ENCODE measurements around the gene MED26. TPM values are rescaled to one million over a fixed set of nuclear protein-coding genes. Genes with fewer than 3 reads are reported as not detected.

Gene MED26
- total and polyA plus RNA-seq, 2 of the 8 experiments (the other 6 are each of a cell fraction or from before 2014, with no cell fraction given), result 5.3 to 10.7 TPM

DNA sequence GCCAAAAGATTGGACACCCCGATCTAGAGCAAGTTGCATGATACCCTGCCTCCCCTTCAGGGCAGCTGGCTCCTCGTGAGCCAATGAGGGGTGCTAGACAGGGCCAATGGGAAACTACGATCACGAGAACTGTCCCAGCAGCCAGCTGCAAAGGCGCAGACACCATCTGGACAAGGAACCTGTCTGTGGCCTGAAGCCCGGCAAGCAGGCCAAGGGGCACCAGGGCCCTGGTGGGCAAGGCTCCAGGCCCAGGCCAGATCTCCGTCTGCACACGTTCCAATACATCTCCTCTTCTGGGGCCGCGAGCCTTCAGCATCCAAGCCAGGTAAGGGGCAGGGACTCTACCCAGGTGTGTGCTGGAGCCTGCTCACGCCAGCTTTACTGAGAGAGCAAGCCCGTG is 20.2 kb downstream of the MED26 start (continued):
- TF ChIP-seq, protein P1, sequence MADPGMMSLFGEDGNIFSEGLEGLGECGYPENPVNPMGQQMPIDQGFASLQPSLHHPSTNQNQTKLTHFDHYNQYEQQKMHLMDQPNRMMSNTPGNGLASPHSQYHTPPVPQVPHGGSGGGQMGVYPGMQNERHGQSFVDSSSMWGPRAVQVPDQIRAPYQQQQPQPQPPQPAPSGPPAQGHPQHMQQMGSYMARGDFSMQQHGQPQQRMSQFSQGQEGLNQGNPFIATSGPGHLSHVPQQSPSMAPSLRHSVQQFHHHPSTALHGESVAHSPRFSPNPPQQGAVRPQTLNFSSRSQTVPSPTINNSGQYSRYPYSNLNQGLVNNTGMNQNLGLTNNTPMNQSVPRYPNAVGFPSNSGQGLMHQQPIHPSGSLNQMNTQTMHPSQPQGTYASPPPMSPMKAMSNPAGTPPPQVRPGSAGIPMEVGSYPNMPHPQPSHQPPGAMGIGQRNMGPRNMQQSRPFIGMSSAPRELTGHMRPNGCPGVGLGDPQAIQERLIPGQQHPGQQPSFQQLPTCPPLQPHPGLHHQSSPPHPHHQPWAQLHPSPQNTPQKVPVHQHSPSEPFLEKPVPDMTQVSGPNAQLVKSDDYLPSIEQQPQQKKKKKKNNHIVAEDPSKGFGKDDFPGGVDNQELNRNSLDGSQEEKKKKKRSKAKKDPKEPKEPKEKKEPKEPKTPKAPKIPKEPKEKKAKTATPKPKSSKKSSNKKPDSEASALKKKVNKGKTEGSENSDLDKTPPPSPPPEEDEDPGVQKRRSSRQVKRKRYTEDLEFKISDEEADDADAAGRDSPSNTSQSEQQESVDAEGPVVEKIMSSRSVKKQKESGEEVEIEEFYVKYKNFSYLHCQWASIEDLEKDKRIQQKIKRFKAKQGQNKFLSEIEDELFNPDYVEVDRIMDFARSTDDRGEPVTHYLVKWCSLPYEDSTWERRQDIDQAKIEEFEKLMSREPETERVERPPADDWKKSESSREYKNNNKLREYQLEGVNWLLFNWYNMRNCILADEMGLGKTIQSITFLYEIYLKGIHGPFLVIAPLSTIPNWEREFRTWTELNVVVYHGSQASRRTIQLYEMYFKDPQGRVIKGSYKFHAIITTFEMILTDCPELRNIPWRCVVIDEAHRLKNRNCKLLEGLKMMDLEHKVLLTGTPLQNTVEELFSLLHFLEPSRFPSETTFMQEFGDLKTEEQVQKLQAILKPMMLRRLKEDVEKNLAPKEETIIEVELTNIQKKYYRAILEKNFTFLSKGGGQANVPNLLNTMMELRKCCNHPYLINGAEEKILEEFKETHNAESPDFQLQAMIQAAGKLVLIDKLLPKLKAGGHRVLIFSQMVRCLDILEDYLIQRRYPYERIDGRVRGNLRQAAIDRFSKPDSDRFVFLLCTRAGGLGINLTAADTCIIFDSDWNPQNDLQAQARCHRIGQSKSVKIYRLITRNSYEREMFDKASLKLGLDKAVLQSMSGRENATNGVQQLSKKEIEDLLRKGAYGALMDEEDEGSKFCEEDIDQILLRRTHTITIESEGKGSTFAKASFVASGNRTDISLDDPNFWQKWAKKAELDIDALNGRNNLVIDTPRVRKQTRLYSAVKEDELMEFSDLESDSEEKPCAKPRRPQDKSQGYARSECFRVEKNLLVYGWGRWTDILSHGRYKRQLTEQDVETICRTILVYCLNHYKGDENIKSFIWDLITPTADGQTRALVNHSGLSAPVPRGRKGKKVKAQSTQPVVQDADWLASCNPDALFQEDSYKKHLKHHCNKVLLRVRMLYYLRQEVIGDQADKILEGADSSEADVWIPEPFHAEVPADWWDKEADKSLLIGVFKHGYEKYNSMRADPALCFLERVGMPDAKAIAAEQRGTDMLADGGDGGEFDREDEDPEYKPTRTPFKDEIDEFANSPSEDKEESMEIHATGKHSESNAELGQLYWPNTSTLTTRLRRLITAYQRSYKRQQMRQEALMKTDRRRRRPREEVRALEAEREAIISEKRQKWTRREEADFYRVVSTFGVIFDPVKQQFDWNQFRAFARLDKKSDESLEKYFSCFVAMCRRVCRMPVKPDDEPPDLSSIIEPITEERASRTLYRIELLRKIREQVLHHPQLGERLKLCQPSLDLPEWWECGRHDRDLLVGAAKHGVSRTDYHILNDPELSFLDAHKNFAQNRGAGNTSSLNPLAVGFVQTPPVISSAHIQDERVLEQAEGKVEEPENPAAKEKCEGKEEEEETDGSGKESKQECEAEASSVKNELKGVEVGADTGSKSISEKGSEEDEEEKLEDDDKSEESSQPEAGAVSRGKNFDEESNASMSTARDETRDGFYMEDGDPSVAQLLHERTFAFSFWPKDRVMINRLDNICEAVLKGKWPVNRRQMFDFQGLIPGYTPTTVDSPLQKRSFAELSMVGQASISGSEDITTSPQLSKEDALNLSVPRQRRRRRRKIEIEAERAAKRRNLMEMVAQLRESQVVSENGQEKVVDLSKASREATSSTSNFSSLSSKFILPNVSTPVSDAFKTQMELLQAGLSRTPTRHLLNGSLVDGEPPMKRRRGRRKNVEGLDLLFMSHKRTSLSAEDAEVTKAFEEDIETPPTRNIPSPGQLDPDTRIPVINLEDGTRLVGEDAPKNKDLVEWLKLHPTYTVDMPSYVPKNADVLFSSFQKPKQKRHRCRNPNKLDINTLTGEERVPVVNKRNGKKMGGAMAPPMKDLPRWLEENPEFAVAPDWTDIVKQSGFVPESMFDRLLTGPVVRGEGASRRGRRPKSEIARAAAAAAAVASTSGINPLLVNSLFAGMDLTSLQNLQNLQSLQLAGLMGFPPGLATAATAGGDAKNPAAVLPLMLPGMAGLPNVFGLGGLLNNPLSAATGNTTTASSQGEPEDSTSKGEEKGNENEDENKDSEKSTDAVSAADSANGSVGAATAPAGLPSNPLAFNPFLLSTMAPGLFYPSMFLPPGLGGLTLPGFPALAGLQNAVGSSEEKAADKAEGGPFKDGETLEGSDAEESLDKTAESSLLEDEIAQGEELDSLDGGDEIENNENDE (IDR thresholded peaks at IDR 0.05; ENCODE audit: insufficient replicate concordance, low read length), result no peak
- TF ChIP-seq RBBP5 (IDR thresholded peaks at IDR 0.05; ENCODE audit: borderline replicate concordance, low read depth, low read length) (no peak), CBX8 (IDR thresholded peaks at IDR 0.05; ENCODE audit: borderline replicate concordance, low read depth, low read length) (no peak), SRF (IDR thresholded peaks at IDR 0.05; ENCODE audit: low read depth, low read length) (no peak), SAP30 (IDR thresholded peaks at IDR 0.05; ENCODE audit: insufficient read depth, insufficient replicate concordance, low read length) (no peak), HDAC6 (IDR thresholded peaks at IDR 0.05; ENCODE audit: low read depth, low read length) (no peak), BCL11A (IDR thresholded peaks at IDR 0.05; ENCODE audit: low read depth in 2 of 2, low read length in 2 of 2) (no peak), CHD2 (IDR thresholded peaks at IDR 0.05; ENCODE audit: low read length) (no peak), TEAD4 (IDR thresholded peaks at IDR 0.05; ENCODE audit: low read depth, low read length) (no peak)
- TF ChIP-seq, protein P2, sequence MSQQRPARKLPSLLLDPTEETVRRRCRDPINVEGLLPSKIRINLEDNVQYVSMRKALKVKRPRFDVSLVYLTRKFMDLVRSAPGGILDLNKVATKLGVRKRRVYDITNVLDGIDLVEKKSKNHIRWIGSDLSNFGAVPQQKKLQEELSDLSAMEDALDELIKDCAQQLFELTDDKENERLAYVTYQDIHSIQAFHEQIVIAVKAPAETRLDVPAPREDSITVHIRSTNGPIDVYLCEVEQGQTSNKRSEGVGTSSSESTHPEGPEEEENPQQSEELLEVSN (IDR thresholded peaks at IDR 0.05), result no peak

Data from H1 (cell line).